Right hindlimb (tissue), 1 donor: Measurements from ENCODE around the gene FAM124A.

Experiments
- DNase-seq: peaks from one replicate; pipeline ENCODE4 v3.0.0-alpha.2; 2018

Gene FAM124A

DNA sequence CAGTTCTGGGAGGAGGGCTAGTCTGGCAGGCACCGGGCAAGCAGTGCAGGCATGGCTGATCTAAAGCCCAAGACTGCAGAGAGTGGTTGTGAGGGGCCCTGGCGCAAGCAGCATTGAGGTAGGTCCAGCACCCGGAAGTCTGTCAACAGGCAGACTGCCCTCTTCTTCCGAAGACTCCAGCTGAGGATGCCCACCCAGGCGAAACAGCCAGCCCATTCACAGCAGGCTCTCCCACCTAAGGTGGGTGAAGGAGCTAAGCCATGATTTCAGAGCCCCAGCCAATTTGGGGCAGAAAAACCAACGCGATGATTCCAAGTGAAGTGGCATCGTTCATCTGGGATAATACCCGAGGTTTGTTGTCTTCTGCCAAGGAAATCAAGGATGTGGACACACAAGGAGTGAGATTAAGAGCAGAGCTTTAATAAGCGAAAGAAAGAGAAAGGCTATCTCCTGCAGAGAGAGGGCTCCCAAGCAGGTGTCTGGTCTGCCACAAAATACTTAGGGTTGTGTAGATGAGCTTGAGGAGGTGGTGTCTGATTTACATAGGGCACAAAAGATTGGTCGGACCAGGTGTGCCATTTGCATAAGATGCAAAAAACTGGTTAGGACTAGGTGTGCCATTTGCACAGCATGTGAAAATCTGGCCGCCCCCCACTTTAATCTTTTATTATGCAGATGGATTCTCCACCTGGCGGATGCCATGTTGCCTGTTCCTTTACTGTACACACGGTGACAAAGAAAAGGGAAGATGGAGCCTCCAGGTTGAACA is 22.6 kb downstream of the FAM124A start:
- no peak for DNase-seq

DNA sequence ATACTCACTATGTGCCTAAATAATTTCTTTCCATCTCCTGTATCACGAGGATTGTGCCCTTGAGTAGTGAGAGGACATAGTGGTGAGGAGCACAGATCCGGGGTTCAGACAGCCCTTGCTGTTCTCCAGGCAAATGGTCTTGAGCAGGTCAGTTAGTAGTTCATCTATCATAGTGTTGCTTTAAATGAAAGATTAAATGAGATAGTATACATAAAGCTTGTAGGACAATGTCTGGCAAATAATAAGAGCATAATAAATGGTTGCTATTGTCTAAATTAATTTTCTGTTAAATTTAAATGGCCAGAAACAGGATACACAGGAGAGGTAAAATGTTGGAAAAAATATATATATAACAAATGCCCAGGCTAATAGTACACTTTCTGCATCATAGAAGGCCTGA is 23.4 kb downstream of the FAM124A start:
- no peak for DNase-seq

DNA sequence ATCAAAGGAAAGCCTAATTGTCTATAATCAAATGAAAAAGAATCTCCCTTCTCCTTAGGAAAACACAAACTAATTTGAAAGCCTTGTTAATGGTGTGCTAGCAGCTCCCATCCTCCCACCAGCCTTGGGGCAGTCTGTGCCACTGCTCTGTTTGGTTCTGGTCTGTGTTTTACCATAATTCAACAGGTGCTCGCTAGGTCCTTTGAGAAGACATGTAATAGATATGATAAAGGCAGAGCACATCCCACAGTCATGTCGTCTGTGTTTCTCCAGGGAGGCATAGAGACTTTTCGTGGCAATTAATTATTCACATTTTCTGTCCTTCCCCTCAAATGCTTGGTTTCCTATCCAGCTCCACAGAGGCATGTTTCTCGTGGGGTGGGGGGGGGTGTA is 23.8 kb downstream of the FAM124A start:
- no peak for DNase-seq

DNA sequence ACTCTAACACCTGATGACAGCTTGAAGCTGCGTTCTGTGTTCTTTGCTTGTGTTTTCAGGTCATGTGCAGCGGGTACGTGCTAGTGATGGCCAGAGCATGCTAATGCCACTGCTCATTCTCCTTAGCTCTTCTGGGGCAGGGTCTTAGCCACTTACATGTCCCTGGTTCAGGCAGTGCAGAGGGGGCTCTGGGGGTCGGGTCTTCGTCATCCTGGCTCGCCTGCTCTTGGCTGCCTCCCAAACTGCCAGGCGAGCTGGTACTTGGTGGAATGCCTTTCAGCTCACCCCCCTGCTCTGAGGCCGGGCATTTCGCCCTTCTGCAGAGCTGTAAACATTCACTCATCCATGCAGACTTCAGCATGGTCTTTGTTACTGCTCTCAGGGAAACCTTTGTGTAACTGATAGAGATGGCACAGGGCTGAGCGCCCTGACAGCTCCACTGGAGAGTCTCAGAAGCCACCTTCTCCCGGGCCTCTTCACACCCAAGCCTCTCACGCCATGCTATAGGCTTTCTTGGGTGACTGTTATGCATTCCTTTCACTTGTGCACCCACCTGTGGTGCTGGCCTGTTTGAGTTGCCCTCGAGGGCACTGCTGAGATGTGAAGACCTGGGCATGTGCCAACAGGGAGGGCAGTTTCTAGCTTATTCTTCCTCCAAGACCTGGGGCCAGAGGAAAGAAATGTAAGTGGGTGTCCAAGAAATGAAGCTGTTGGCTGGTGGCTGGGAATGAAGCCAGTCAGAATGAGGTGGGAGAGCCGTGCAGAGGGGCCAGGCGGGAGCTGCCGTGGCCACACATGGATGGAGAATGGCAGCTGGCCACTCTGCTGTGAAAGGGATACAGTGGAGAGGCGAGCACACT is 24.4 kb downstream of the FAM124A start:
- DNase-seq: no peak

DNA sequence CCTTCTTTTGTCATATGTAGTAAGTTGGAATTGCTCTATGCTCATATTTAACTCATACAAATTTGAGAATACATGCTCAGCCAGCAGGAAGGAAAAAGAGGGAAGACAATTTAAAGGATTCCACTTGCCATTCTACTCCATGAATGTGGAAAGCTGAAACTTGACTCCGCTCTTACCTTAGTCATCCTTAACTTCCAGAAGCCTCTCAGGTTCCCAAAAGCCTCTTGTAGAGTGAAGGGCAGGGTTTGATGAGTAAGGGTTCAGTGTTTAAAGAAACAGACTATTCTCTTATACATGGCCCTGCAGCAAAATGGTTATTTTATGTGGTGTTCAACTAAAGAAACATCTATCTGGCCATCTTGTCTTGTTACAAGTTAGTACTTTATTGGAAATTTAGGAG is 27.1 kb downstream of the FAM124A start:
- no peak for DNase-seq

DNA sequence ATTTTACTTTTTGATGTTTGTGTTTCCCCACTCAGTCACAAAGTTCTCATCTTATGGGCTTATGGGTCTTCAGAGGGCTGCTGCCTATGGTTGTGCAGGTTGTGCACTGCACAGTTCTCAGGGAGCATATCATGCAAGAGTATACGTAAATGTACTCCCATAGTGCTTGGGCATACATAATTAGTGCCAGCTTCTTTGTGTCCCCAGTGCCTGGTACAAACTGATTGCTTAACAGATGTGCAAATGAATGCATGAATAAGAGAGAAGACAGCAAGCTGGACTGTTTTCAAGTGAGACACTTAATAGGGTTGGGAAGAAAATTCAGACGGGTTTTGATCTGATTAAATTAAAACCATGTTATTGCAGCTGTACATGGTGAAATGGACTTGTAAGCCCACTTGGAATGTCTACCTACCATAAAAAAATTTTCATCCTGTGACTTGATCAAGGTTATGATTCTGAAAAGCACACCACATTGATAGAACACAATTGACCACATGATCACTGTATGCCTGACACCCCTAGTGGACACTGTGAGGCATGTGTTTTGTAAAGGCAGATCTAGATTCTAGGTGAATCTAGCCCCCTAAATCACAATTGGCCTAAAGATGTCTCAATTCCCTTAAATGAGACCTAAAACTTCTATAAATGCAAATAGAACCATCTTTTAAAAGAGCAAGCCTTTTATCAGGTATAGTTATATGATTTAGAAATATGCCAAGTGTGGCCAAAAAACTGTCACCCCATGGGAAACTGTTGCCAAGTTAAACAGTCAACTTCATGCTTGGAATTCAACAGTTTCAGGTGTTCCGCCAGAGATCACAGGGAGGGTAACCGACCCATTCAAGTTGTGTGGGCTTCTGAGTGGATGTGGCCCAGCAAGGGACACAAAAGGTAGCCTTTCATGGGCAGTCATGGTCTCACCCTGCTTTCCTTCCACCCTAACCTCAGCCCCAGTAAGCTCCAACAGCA is 27.9 kb downstream of the FAM124A start:
- DNase-seq: no peak

DNA sequence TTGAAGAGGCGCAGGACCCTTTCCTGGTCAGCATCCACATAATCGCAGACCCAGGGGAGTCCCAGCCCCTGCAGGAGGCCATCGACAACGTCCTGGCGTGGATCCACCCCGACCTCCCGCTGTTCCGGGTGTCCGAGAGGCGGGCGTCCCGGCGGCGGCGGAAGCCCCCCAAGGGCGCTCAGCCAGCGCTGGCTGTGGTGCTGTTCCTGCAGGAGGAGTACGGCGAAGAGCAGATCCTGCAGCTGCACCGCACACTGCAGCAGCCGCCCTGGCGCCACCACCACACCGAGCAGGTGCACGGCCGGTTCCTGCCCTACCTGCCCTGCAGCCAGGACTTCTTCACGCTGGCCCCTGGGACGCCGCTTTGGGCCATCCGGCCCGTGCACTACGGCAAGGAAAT is 29.3 kb downstream of the FAM124A start:
- DNase-seq: no peak

DNA sequence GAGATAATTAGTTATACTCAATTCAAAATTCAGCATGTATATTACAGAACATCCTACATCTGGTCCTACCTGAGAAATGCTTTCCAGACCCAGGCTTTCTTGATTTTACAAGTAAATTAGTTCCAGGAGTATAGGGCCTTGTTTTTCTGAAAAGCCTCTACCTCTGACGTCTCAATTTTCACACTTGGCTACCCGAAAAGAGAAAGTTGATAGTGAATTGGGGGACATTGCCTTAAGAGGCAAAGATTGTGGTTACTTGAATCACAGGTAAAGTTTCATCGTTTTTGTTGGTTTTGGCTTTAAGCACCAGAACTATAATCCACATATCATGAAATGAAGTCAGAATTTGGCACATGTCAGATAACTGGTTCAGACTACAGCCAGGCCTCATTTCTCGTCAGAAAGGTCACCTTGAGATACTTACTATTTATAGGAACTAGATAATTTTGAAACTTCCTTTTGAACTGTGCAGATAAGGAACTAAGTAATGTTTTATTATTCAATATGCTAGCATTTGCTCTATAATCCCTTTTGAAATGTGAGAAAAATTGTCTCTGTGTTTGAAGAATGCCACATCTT is 30.8 kb downstream of the FAM124A start:
- no peak for DNase-seq

DNA sequence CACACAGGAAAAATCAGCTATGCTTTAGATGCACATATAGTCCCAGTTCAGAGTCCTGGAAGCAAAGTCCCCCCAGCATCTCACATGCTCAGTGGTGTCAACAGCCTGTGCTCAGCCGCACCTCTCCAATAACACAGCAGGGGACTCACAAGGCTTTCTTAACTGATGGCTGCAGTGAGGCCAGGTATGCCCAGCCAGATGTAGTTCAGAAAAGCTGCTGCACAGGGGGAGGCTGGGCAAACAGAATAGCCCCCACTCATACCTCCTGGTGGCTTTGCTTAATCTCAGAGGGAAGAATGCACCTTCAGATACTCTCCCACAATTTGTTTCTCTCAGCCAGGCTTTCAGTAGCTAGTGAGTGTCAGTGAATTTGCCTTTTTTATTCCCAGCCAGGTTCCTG is 33.4 kb downstream of the FAM124A start:
- no peak for DNase-seq

DNA sequence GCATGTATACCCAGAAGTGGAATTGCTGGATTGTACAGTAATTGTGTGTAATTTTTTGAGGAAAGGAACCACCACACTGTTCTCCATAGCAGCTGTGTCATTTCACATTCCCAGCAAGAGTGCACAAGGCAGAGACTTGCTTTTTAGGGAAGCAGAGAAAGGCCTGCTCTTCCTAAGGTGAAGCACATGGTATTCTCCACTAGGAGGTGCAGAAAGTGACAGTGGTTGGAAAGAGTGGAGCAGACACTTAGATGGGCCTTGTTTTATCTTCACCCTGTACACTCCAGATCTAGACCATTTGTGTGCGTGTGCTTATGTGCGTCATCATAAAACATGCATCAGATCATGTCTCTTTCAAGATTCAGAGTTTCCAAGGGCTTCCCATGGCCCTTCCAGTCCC is 35.0 kb downstream of the FAM124A start:
- DNase-seq: no peak

DNA sequence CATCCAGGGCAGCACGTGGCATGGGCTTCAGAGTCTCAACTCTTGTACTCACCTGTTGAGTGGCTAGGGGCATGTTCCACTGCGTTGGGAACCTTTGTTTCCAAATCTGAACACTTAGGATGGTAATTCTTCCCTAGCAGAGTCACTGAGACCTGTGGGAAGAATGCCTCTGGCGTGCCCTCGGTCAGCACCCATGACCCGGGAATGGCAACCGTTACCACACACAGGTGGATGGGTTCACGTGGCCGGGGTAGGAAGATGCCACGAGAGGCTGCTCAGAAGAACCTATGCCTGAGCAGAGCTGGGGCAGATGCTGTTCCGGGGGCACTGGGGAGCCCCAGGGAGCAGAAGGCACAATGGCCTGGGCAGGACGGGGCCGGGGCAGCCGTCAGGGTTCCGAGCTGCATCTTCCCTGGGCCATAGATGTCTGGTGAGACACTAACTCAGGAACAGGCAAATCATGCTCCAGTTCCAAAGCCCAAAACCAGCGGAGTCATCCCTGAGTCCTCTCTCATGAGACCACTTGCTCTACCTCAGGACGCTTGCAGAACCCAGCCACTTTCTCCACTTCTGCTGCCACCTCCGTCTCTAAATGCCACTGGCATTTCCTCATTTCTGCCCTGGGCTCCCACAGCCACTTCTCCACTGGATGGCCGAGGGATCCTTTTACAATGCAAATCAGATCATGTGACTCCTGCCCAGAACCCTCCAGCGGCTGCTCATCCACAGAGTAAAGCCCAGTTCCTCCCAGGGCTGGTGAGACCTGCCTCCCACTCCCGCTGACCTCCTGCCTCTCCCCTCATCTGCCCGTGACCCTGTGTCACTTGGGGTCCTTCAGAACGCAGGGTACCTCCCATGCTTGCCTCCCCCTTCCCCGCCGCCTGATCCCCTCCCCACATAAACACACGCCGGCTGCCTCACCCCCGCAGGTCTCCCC is 36.7 kb downstream of the FAM124A start:
- DNase-seq: no peak

DNA sequence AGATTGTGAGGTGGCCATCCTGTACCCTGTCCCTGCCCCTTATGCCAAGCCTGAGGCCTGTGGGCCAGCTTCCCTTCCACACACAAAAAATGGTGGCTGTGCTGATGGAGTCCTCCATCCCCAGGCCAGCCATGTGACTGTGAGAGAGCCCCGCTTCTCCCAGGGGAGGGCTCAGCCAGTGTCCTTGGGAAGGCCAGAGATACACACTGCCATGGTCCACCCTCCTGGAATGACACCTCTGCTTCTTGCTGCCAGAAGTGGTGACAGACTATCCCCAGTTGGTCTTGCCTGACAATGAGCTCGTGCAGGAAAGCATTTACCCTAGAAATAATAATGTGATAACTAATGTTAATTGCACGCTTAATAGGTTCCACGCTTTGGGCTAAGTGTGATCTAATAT is 38.0 kb downstream of the FAM124A start:
- no peak for DNase-seq

DNA sequence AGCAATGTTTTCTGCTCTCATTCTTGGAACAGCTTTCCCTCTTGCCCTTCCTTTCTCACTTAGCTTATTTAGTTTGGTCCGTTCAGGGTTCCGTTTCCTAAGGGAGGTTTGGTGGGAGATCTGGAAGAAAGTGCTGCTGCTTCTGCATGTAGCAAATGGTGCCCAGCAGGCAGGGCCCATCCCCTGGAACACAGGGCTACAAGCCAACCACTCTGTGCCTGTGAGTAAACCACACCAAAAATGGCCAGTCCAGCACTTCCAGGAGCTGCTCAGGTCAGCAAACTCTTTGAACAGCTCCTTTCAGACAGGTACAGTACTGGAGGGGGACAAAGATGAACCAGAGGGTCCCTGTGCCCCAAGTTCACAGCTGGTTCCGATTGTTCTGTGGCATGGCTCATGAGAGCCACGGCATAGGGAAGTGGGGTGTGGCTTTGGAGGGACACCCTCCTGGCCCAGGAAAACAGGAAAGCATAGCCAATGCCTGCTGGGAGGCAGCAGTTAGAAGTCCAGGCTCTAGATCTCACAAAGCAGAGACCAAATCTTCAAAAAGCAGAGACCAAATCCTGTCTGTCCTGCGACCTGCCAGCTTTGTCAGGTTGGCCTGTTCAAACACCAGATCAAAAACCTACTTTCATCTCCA is 39.5 kb downstream of the FAM124A start:
- no peak for DNase-seq

DNA sequence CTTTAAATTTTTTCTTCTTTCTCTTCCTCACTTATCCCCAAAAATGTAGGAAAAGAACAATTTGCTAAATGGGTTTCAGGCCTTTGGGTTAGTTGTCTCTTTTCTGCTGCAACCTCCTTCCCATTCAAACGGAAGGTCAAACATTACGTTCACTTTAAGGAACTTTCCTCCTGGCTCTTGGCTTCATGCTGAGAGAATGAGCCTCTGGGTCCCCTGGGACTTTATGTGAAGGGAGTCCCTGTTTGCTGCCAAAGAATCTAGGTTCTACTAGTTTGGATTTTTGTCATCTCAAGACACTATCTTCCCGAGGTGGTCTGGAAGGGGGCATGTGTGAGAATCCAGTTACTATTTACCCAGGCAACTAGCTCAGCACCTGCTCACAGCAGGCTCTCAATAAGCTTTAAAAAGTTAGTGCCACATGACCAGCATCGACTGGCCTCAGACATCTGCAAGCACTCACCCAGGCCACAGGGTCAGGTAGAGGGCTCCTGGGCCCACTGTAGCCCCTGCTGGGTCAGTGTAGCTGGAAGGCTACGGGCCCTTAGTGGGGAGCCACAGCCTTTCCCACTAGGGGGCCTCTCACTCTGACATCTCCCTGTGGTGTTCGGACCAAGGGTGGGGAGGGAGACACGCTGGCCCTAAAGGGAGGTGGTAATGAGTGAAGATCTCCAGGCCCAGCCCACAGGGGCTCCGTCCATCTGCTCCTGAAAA is 40.5 kb downstream of the FAM124A start:
- no peak for DNase-seq

DNA sequence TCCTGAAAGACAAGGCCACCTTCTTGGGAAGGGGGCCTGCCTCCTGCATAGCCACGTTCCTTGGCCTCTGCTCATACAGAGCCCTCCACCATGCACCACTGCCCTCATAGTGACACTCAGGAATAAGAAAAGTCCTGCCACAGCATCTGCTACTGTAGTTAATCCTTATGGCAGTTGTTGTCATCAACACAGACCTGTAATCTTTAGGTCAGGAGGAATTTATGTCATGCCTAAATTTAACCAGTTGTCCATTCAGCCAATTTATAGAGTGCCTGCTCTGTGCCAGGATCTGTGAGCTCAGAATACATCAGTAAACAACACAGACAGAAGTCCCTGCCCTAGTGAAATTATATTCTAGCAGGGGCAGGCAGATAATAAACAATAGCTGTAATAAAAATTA is 44.4 kb downstream of the FAM124A start:
- no peak for DNase-seq

DNA sequence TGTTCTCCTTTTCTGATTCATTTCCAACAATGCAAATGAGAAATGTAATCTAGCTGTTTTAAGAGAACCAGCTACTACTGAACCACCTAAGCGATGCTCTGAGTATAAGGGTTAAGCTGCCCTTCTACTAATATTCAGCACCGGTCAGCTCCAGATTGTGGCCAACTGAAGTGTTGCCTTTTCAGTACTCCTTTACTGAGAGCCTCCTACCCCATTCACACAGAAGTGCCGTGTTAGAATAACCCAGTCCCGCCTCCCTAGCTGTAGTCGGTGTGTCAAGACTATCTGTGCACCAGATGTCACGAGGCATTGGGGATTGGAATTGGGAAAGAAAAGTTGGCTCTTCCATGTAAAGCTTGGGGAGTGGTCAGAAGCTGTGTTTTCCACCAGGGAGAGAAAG is 45.4 kb downstream of the FAM124A start:
- DNase-seq: no peak

DNA sequence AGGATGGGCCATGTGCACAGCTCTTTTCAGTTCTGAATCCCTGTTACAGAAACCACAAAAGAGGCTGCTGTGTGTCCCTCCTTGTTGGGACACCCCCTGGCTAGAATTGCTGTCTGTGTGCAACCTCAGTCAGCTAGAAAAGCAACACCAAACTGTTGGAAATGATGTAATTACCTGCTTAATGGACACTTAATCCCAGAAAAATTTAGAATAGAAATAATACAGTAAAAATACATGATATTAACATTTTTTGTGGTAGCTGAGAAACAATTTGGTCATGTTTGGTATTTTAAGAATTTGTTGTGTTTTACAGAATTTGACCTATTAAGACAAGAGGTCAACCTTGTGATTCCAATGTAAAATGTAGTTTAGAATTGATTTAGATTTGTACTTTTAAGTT is 46.8 kb downstream of the FAM124A start:
- no peak for DNase-seq

DNA sequence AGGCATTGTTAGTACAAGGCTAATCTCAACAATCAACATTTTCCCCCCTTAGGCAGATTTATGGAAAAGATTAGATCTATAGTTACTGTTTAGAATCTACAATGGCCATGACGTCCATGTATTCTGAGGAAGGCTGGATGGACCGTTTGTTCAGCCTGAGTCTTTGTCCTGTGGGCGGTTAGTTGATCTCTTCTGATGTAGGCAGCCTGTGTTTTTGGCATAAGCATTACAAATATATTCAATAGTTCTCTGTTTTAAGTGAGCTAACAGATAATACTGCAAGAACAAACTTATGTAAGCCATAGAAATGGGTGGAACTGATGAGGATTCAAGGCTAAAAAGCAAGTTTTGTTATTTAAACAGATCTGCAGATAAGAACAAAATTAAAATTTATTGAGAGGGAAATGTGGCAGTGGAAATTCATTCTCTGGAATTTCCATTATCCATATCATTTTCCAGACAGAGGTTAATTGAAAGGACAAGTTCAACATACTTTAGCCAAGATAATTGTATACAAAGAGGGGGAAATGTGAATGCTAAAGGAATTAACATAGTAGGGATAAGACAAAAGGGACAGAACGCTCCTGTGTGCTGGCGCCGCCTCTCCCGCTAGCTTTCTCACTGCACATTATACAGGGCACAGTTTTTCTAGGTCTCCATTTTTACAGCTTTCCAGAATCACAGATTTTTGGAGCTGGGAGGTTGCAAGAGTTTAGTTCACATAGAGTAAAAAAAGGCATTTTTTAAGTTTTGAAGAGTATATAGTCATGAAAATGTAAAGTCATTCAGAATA is 48.6 kb downstream of the FAM124A start:
- DNase-seq: no peak

DNA sequence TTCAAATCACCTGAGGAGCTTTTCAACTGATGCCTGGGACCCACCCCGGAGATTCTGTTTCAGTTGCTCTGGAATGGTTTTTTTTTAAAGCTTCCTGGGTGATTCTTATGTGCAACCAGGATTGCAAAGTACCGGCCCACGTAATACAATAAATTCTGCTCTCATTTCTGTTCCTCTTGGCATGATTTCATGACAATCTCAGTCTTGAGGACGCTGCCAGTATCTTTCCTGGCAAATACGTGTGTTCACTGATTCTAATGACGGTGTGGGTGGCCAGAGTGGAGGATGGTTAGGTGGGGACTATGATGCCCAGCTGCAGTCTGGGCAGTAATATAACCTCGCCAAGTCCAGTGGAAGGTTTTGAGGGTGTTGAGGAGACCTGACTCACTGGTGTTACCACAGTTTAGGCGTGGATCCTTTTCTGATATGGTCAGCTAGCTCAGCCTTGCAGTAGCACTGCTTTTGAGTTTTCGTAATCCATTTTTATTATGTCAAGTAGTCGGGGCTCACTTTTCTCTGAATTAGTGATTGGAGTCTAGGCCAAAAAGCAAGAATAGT is 49.4 kb downstream of the FAM124A start:
- DNase-seq: no peak
